Pons (tissue), 1 donor: ENCODE data around the gene ADAM23.

Experiments used
- DNase-seq: peaks from one replicate; pipeline ENCODE4 v3.0.0-alpha.2; 2016; ENCODE audit warnings: low spot score

The ADAM23 gene

GRCh38 chr2:206642075-206643025, 199.0 kb downstream of the ADAM23 start, which contains the start of gene FAM237A:
Gene FAM237A (plus strand): TSS chr2:206642487. CDS start chr2:206644237, 1,750 bp downstream.
- no peak for DNase-seq

- no peak for DNase-seq
These were observed 204.7 kb downstream of the ADAM23 start for GRCh38 chr2:206647985-206648384.

GRCh38 chr2:206657087-206657486, 213.8 kb downstream of the ADAM23 start:
- no peak for DNase-seq

GRCh38 chr2:206665251-206665650, 221.9 kb downstream of the ADAM23 start:
- DNase-seq, result no peak
